ENCODE data around the gene ZHX3.

GRCh38 chr20:41162396-41162795 lies 155.1 kb downstream of the ZHX3 start:
- TF ChIP-seq CTCF (IDR thresholded peaks at IDR 0.05), result no peak
- no peak for TF ChIP-seq POLR2A (IDR thresholded peaks at IDR 0.05)
- TF ChIP-seq POLR2AphosphoS5 (IDR thresholded peaks at IDR 0.05), result no peak

Data from stomach (tissue), 4 donors.